NCI-H2029 treated with DMSO at 0.1 percent for 48 hours (cell line): Measurements from ENCODE around the gene CD2.

Experiments
- DNase-seq: peaks from one replicate; lab custom pipeline; 2025; lab: John Stamatoyannopoulos, UW

Gene CD2

DNA sequence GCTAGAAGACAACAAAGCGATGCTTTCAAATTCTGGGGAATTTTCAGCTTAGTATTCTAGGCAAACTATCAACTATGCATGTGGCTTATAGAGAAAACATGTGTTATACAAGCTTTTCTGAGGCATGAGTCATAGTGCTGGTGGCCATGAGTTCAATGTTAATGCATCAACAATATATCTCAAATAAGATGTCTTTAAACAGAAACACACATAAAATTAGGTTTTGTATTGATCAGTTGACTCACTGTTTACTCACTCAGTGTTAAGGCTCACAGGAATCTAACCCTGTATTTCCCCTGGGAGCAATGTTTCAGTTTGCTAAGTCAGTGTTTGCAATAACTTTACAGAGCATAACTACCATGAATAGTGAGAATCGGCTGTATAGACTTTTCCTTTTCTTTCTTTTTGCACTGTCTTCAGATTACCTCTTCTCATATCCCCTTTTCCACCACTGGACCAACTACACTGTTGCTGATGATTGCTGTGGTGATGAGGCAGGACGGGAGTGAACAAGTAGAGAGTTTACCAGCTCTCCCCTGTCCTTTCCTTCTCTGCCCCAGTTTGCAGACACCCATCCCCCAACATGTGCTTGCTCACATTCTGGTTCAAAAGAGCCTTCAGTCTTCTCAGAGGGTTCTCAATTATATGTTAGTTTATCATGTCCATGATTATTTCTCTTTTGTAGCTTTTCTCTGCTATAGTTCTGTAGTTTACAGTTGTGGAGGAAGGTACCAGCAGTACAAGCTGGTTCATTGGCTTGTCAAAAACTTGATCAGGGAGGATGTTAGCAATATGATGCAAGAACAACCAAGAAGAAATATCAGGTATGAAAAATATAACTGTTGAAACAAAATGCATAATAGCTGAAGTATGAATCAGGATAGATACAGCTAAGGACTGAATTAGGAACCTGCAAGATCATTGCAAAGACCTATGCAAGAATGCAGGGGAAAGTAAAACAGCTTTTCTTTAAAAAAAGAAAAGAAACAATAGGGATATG is 23.9 kb downstream of the CD2 start:
- DNase-seq, result no peak

- DNase-seq, result no peak
These were observed 26.8 kb downstream of the CD2 start for GRCh38 chr1:116781034-116781433.

- DNase-seq, result no peak
These were observed 30.8 kb downstream of the CD2 start for GRCh38 chr1:116785006-116785405.

- no peak for DNase-seq
These were observed 31.8 kb downstream of the CD2 start for GRCh38 chr1:116786049-116786448.

DNA sequence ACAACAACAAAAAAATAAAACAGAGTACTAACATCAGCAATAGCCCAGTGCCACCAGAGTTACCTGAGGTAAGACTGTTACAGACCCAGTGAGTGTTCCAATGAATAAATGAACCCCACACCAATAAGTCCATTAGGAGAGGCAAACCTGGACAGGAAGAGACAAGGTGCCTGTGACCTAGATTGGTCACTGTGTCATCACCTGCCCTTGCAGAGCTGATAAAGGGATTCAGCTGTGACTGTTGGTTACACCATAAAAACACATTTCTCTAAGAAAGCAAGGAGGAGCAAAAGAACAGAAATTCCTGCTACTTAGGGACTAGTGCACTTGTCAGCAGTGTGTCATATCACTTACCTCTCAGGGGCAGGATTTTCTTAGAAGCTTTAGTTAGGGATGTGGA is 37.5 kb downstream of the CD2 start:
- no peak for DNase-seq

- DNase-seq, result no peak
These were observed 39.2 kb downstream of the CD2 start for GRCh38 chr1:116793357-116793935.

DNA sequence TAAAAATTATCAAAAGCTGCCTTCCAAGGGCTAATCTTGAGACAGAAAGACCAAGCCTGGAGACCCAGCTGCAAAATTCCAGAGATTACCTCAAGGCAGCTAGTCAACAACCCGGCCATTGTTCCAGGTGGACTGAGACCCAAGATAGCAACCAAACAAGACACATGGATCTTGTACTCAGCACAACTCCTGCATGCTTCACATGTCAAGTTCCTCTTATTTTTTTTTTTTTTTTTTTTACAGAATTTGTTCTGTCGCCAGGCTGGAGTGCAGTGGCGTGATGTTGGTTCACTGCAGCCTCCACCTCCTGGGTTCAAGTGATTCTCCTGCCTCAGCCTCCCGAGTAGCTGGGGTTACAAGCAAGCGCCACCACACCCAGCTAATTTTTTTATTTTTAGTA is 40.1 kb downstream of the CD2 start:
- DNase-seq, result no peak

GRCh38 chr1:116794804-116795481 is 40.7 kb downstream of the CD2 start:
- no peak for DNase-seq

GRCh38 chr1:116795482-116795829 is 41.2 kb downstream of the CD2 start:
- DNase-seq, result no peak

DNA sequence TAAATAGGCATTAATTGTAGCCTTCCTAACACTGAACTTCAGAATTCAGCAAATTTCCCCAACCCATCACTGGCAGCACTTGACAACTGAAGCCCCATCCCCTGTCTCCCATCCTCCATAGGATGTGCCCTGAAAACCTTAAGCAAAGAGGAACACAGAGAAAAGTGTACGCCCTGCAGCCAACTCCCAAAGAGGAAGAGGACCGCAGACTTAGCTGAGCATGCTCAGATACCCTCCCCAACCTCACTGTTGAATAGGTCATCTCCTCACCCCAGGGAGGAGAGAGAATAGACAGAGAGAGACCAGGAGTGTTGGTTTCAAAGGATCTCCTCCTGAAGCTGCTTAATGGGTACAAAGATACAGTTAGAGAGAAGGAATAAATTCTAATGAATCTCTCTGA is 50.5 kb downstream of the CD2 start:
- no peak for DNase-seq

DNA sequence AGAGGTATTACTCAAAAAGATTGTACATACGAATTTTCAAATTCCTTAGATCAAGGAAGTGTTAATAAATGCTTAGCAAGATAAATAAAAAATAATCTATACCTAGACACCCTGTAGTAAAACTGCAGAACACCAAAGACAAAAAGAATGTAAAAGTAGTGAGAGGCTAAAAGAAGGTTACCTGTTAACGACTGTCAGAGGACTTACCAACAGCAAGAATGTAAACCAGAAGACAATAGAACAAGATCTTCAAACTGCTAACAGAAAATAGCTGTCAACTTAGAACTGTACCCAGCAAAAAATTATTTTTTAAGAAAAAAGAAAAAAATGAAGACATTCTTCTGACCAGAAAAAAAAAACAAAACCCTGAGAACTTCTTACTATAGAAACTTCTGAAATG is 51.2 kb downstream of the CD2 start:
- no peak for DNase-seq

GRCh38 chr1:116806245-116806644 is 52.0 kb downstream of the CD2 start:
- no peak for DNase-seq

DNA sequence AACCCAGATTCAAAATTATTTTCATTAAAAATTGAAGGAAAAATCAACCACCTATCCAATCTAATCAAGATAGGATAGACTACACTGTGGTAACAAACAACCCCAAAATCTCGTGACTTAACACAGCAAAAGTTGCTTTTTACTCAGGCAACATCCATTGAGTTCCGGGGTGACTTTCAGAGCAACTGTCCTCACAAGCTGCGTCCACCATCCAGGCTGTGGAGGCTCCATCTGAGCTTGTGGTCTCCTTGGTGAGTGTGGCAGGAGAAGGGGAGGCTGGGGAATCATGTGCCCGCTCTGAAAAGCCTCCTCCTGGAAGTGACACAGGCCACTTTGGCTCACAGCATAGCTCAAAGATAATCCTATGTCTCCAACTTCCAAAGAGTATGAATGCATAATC is 52.4 kb downstream of the CD2 start:
- DNase-seq, result no peak

- no peak for DNase-seq
These were observed 53.4 kb downstream of the CD2 start for GRCh38 chr1:116807394-116808199.

DNA sequence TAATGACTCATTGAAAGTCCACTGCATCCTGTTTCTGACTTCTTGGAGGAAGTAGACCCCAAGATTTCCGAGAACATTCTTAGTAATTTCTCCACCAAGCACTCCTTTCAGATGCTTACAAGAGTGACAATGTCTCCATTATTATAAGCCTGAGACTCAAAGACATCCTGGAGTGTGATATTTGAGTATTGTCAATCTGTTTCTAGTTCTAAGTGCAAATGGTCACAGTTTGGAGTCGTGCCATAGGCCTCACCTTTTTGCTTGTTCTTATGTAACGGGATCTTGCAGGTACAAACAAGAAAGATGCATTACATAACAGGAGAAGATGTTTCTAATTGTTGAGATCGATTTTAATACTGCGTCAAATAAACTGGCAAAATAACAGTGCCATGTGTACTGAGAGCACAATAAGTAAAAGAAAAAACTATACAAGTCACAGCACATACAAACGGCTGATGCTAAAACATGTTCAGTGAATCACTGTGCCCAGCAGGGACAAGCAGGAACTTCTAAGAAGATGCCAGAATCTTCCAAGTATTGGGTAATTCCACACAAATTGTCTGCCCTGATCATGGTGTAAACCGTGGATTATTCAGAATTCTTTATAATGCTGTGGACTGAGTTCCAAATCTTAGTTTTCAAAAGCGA is 54.1 kb downstream of the CD2 start:
- DNase-seq, result no peak

DNA sequence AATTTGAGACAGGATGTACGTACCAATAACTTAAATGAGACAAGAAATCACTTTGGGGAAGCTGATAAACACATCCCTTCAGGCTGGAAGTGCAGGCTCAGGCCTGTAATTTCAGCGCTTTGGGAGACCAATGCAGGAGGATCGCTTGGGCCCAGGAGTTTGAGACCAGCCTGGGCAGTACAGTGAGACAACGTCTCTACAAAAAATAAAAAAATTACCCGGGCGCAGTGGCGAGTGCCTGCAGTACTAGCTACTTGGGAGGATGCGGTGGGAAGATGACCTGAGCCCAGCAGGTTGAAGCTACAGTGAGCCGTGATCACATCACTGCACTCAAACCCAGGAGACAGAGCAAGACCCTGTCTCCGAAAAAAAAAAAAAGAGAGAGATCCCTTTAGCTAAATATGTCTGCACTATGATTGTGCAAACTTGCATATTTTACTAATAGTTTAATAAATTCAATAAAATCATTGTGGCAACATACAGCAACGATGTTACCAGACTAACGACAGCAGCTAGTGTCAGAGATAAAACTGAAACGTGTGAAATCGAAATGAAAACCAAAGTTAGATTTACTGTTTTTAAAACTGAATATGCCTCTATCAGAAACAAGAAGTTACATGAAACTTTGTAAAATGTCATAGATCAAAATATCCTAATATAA is 54.7 kb downstream of the CD2 start:
- DNase-seq, result no peak

GRCh38 chr1:116811321-116811720 is 57.1 kb downstream of the CD2 start:
- no peak for DNase-seq

- no peak for DNase-seq
These were observed 60.9 kb downstream of the CD2 start for GRCh38 chr1:116814926-116815723.

DNA sequence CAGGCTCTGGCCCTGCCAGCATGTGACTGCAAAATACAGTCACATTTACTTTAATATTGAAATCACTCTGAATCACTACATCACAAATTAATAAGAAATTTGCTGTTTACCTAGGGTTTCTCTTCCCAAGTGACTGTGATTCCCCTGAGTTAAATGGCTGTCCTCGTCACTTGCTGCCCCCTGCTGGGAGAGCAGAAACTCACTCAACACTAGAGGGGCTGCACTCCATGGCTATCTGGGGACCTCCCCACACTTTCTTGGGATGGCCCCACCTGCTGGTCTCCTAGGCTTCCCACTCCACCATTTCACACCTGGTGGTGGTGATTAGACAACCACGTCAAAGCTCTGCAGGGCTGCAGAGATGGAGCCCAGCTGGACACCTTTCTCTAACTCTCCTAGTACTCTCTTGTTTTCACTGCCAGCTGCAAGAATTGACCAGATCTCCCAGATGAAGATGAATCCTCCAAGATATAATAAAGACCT is 63.4 kb downstream of the CD2 start:
- DNase-seq, result peak; percentile 16
